GM12878 (cell line): ENCODE results near the gene COX10. TPM values are rescaled to one million over a fixed set of nuclear protein-coding genes. Genes with fewer than 3 reads are reported as not detected.
A peak's percentile ranks its signal among the peaks of the same experiment; 100 is the strongest.

Source experiments
- ATAC-seq: fragments of 200-7000 bp; cut with Tn5 transposase; 3 replicates; pipeline ENCODE4 v1.9.1; 2020; ENCODE audit warnings: mild to moderate bottlenecking, moderate library complexity
- BruUV-seq: library from RNA; stranded (reverse); fragments of 400-500 nt; replicated peaks from 2 replicates; lab custom pipeline; 2021; lab: Mats Ljungman, UMichigan
- CTCF ChIA-PET: fragments of 300-600 bp; sonication (Branson Sonifier 250); formaldehyde crosslinking; extraction: SDS; loops from one replicate; lab custom pipeline; 2021; ENCODE audit warnings: inconsistent platforms; lab: Yijun Ruan, JAX
- POLR2A ChIA-PET: fragments of 350-600 bp; formaldehyde crosslinking; extraction: SDS; loops from one replicate; lab custom pipeline; 2021; ENCODE audit warnings: inconsistent platforms; lab: Charles Lee
- RAD21 ChIA-PET: fragments of 300-600 bp; sonication (Branson Sonifier 250); formaldehyde crosslinking; loops from one replicate; lab custom pipeline; 2023; ENCODE audit warnings: antibody characterized with exemption; ENCODE audit not compliant: unreplicated experiment; lab: Charles Lee
- SMC1A ChIA-PET: fragments of 300-600 bp; sonication (Branson Sonifier 250); formaldehyde crosslinking; loops from one replicate; lab custom pipeline; 2023; ENCODE audit not compliant: unreplicated experiment, uncharacterized antibody; lab: Charles Lee
- DNase-seq: peaks from one replicate; pipeline ENCODE4 v3.0.0-alpha.2; 2011; ENCODE audit warnings: low read depth, low spot score
- FAIRE-seq: peaks from 3 replicates; lab custom pipeline; 2011; peaks lifted over from hg19 to GRCh38; lab: Jason Lieb, UNC
- H2AFZ ChIP-seq: 2 replicates; pipeline ENCODE4 v1.6.0; 2011; ENCODE audit warnings: low read depth, low read length, control low read depth; ENCODE audit not compliant: control insufficient read depth
- H3K27ac ChIP-seq: 2 replicates; pipeline ENCODE4 v1.5.1; 2011; ENCODE audit warnings: control low read depth; ENCODE audit not compliant: control insufficient read depth, insufficient read depth
- H3K27me3 ChIP-seq, 2 experiments: replicated peaks in 1 of 2; 2 replicates each; pipeline versions ENCODE4 v1.6.0 to v1.6.1; 2011; ENCODE audit warnings: low read length in 1 of 2; ENCODE audit not compliant: control insufficient read depth in 2 of 2, insufficient read depth in 2 of 2
- H3K36me3 ChIP-seq, 2 experiments: 2 replicates each; pipeline ENCODE4 v1.5.1; 2011; ENCODE audit warnings: low read length in 1 of 2; ENCODE audit not compliant: control insufficient read depth in 2 of 2, insufficient read depth in 2 of 2
- H3K4me1 ChIP-seq: 2 replicates; pipeline ENCODE4 v1.6.1; 2011; ENCODE audit warnings: mild to moderate bottlenecking, low read length, moderate library complexity, mixed read lengths; ENCODE audit not compliant: control insufficient read depth, insufficient read depth
- H3K4me2 ChIP-seq: 2 replicates; pipeline ENCODE4 v1.6.0; 2011; ENCODE audit warnings: control low read depth; ENCODE audit not compliant: control insufficient read depth, insufficient read depth
- H3K4me3 ChIP-seq: fragments of 200-600 bp; sonication (generic); 2 replicates; pipeline ENCODE4 v1.5.1; 2016
- H3K79me2 ChIP-seq: 2 replicates; pipeline ENCODE4 v1.6.0; 2011; ENCODE audit warnings: low read length; ENCODE audit not compliant: control insufficient read depth, insufficient read depth
- H3K9ac ChIP-seq: 2 replicates; pipeline ENCODE4 v1.8.0; 2011; ENCODE audit warnings: low read length, control low read depth, mixed read lengths; ENCODE audit not compliant: control insufficient read depth, insufficient read depth
- H3K9me3 ChIP-seq: replicated peaks from 3 replicates; pipeline ENCODE4 v1.5.1; 2011; ENCODE audit warnings: mild to moderate bottlenecking, low read length; ENCODE audit not compliant: control insufficient read depth, insufficient read depth
- H4K20me1 ChIP-seq: 2 replicates; pipeline ENCODE4 v1.6.0; 2011; ENCODE audit not compliant: control insufficient read depth, insufficient read depth
- CTCF ChIP-seq, 3 experiments: IDR thresholded peaks in 2 of 3; conservative IDR thresholded peaks in 1 of 3; 2 replicates each; pipeline ENCODE4 v1.5.1; 2011; ENCODE audit warnings: low read depth in 3 of 3, low read length in 3 of 3, mild to moderate bottlenecking in 3 of 3, control low read depth in 2 of 3, moderate library complexity in 2 of 3, inconsistent platforms in 1 of 3, mixed read lengths in 1 of 3; ENCODE audit not compliant: control insufficient read depth in 2 of 3, insufficient read depth in 1 of 3; ENCODE audit errors: extremely low read depth in 1 of 3
- HDAC6 ChIP-seq: fragments of 200-600 bp; sonication (generic); IDR thresholded peaks from one replicate; pipeline ENCODE4 v1.8.0; 2017; ENCODE audit warnings: antibody characterized with exemption; ENCODE audit not compliant: unreplicated experiment
- SPI1 ChIP-seq: IDR thresholded peaks from 2 replicates; pipeline ENCODE4 v1.6.1; 2011; ENCODE audit warnings: low read depth, mild to moderate bottlenecking, low read length, moderate library complexity, borderline replicate concordance; ENCODE audit not compliant: insufficient read depth
- ZNF592 ChIP-seq: fragments of 450-650 bp; IDR thresholded peaks from 2 replicates; pipeline ENCODE4 v1.6.1; 2017; ENCODE audit warnings: mild to moderate bottlenecking, moderate library complexity
- WGBS: methylation state at CpG from one replicate; pipeline ENCODE4 v1.1.6; 2016; ENCODE audit warnings: low lambda C conversion rate; ENCODE audit not compliant: insufficient replicate concordance, insufficient coverage; ENCODE audit errors: missing lambda C conversion rate; 5-methylcytosine and 5-hydroxymethylcytosine counted together
- in situ Hi-C: fragments of 300-500 bp; cut with MboI; formaldehyde crosslinking; loops from 9 replicates; pipeline ENCODE4 v1.14.3; 2018; ENCODE audit warnings: mixed read lengths
- intact Hi-C: fragments of 100-400 bp; cut with micrococcal nuclease; formaldehyde crosslinking; loops from one replicate; pipeline ENCODE4 v1.14.2; 2022; ENCODE audit not compliant: unreplicated experiment
- polyA plus RNA-seq, 11 experiments: library from polyadenylated mRNA; depleted of rRNA in 4 of 11; unstranded in 6 of 11; stranded (reverse) in 5 of 11; fragments of >200 nt; fragmentation: Nextera tagmentation in 4 of 11; fragmentation: Illumina TruSeq in 1 of 11; extraction: Ambion mirVana in 4 of 11; extraction: Trizol in 1 of 11; gene quantifications; 1 replicate in 1 of 11; 2 replicates in 10 of 11; pipeline versions ENCODE4 v1.2.1 to v1.2.3, GENCODE V29; 2011 to 2016; ENCODE audit warnings: inconsistent platforms in 2 of 11, missing spikeins in 2 of 11, low read depth in 1 of 11
- total RNA-seq, 4 experiments: library from RNA; depleted of rRNA in 3 of 4; stranded (reverse); fragments of >200 nt in 3 of 4; fragmentation: Illumina TruSeq in 1 of 4; extraction: Trizol in 1 of 4; gene quantifications; 2 replicates each; pipeline versions ENCODE4 v1.2.1 to v1.2.3, GENCODE V29; 2013 to 2021

COX10 gene
- total and polyA plus RNA-seq, 10 of the 15 experiments (the other 5 are each of a cell fraction or from before 2014, with no cell fraction given) = 9.6 to 29.4 (median 21.3) TPM

GRCh38 chr17:14048169-14048568 lies 21.1 kb upstream of the COX10 start (continued):
- TF ChIP-seq ZNF592 = no peak
- no peak for TF ChIP-seq SPI1
- peak; percentile 22 to 52 (median 43); a peak in 5 of 6 replicates for TF ChIP-seq CTCF (IDR thresholded peaks at IDR 0.05 in 2 of 3, conservative IDR thresholded peaks at IDR 0.05 in 1 of 3; ENCODE audit: control insufficient read depth in 2 of 3, extremely low read depth in 1 of 3, insufficient read depth in 1 of 3, low read depth in 3 of 3, low read length in 3 of 3)

GRCh38 chr17:14050616-14051015 lies 18.7 kb upstream of the COX10 start:
- POLR2A ChIA-PET = no interaction called here
- CTCF ChIA-PET = no interaction called here
- no peak for ATAC-seq
- no peaks in the 10 kb centered on the region for H3K9me3 ChIP-seq
- no peaks in the 10 kb centered on the region for H3K79me2 ChIP-seq
- H3K36me3 ChIP-seq = no peaks in the 10 kb centered on the region; a peak in 1 of 4 replicates
- no peak overlapping the region for H3K27ac ChIP-seq
- no peak overlapping the region for H3K4me2 ChIP-seq
- TF ChIP-seq HDAC6 = no peak
- in situ Hi-C loops = no loop called here
- BruUV-seq = no TSS peak
- SMC1A ChIA-PET = no interaction called here
- no peaks in the 10 kb centered on the region for H3K4me1 ChIP-seq
- no peaks in the 10 kb centered on the region for H4K20me1 ChIP-seq
- DNase-seq = no peak
- RAD21 ChIA-PET = no interaction called here
- no peak overlapping the region for H3K9ac ChIP-seq
- H2AFZ ChIP-seq = no peak overlapping the region
- FAIRE-seq = no peak
- WGBS = 98% methylated on average over 5 of the region's 5 CpGs
- intact Hi-C loops = no loop called here
- H3K27me3 ChIP-seq = no peaks in the 10 kb centered on the region
- H3K4me3 ChIP-seq = no peak overlapping the region
